ENCODE results near the gene SLC16A13. TPM values are rescaled to one million over a fixed set of nuclear protein-coding genes. Genes with fewer than 3 reads are reported as not detected.

SLC16A13 gene
- total and polyA plus RNA-seq, 2 donors from 2014 or later = 6.5 to 11.6 TPM

- peaks cover 0 to 7% (median 0%) of the 10 kb centered on the region in 3 donors for H3K4me1 ChIP-seq (ENCODE audit: control insufficient read depth in 2 of 3, insufficient read depth in 2 of 3, low read depth in 1 of 3, low read length in 3 of 3)
- no peak overlapping the region for H3K9ac ChIP-seq (ENCODE audit: low read length in 3 of 3)
- no peak overlapping the region for H3K4me3 ChIP-seq (ENCODE audit: low read length in 3 of 3)
- FAIRE-seq (no peak), DNase-seq (no peak)
- intact Hi-C loops (cut with DNase I) = no loop called here
- peak overlapping the region; percentile 9 to 33 for H3K27ac ChIP-seq (ENCODE audit: low read depth in 2 of 2, low read length in 2 of 2)
- no peaks in the 10 kb centered on the region for H3K36me3 ChIP-seq (ENCODE audit: control insufficient read depth in 2 of 3, insufficient read depth in 3 of 3, low read length in 3 of 3)
- no peaks in the 10 kb centered on the region for H3K27me3 ChIP-seq (ENCODE audit: control insufficient read depth, insufficient read depth, low read length)
- no peaks in the 10 kb centered on the region for H3K9me3 ChIP-seq (ENCODE audit: control insufficient read depth in 2 of 3, insufficient read depth in 1 of 3, low read length in 3 of 3)
- no peak for TF ChIP-seq CTCF (IDR thresholded peaks at IDR 0.05; ENCODE audit: borderline replicate concordance, extremely low read depth, insufficient read depth)
Measured at GRCh38 chr17:7029096-7029495, 6.7 kb upstream of the SLC16A13 start.

GRCh38 chr17:7029659-7030058 lies 6.2 kb upstream of the SLC16A13 start:
- H3K27ac ChIP-seq (ENCODE audit: low read depth in 2 of 2, low read length in 2 of 2) = peak overlapping the region; percentile 9 to 33
- no peak for FAIRE-seq

GRCh38 chr17:7034955-7035590 lies 742 bp upstream of the SLC16A13 start:
- TF ChIP-seq CTCF (IDR thresholded peaks at IDR 0.05; ENCODE audit: borderline replicate concordance, extremely low read depth, insufficient read depth) = no peak
- peak overlapping the region; percentile 86 to 95 for H3K27ac ChIP-seq (ENCODE audit: low read depth in 2 of 2, low read length in 2 of 2)
- H3K36me3 ChIP-seq (ENCODE audit: control insufficient read depth in 2 of 3, insufficient read depth in 3 of 3, low read length in 3 of 3) = no peaks in the 10 kb centered on the region
- no peaks in the 10 kb centered on the region for H3K27me3 ChIP-seq (ENCODE audit: control insufficient read depth, insufficient read depth, low read length)
- FAIRE-seq (no peak), DNase-seq (no peak)
- intact Hi-C loops (cut with DNase I) = no loop called here
- H3K9me3 ChIP-seq (ENCODE audit: control insufficient read depth in 2 of 3, insufficient read depth in 1 of 3, low read length in 3 of 3) = no peaks in the 10 kb centered on the region
- H3K4me3 ChIP-seq (ENCODE audit: low read length in 3 of 3) = peak overlapping the region; percentile 53 to 94 (median 73)
- peak overlapping the region; percentile 9 to 96 (median 47) for H3K9ac ChIP-seq (ENCODE audit: low read length in 3 of 3)
- H3K4me1 ChIP-seq (ENCODE audit: control insufficient read depth in 2 of 3, insufficient read depth in 2 of 3, low read depth in 1 of 3, low read length in 3 of 3) = peaks cover 0 to 23% (median 13%) of the 10 kb centered on the region in 3 donors

More at GRCh38 chr17:7029659-7030058, 6.2 kb upstream of the SLC16A13 start:
- TF ChIP-seq CTCF (IDR thresholded peaks at IDR 0.05; ENCODE audit: borderline replicate concordance, extremely low read depth, insufficient read depth) = no peak
- H3K36me3 ChIP-seq (ENCODE audit: control insufficient read depth in 2 of 3, insufficient read depth in 3 of 3, low read length in 3 of 3) = no peaks in the 10 kb centered on the region
- no peak overlapping the region for H3K9ac ChIP-seq (ENCODE audit: low read length in 3 of 3)
- H3K27me3 ChIP-seq (ENCODE audit: control insufficient read depth, insufficient read depth, low read length) = no peaks in the 10 kb centered on the region
- intact Hi-C loops (cut with DNase I) = no loop called here
- no peaks in the 10 kb centered on the region for H3K9me3 ChIP-seq (ENCODE audit: control insufficient read depth in 2 of 3, insufficient read depth in 1 of 3, low read length in 3 of 3)
- H3K4me1 ChIP-seq (ENCODE audit: control insufficient read depth in 2 of 3, insufficient read depth in 2 of 3, low read depth in 1 of 3, low read length in 3 of 3) = peaks cover 0 to 7% (median 0%) of the 10 kb centered on the region in 3 donors
- H3K4me3 ChIP-seq (ENCODE audit: low read length in 3 of 3) = no peak overlapping the region
- peak in 1 of 5 donors; percentile 56 for DNase-seq
